ENCODE results near the gene AFF1.

DNA sequence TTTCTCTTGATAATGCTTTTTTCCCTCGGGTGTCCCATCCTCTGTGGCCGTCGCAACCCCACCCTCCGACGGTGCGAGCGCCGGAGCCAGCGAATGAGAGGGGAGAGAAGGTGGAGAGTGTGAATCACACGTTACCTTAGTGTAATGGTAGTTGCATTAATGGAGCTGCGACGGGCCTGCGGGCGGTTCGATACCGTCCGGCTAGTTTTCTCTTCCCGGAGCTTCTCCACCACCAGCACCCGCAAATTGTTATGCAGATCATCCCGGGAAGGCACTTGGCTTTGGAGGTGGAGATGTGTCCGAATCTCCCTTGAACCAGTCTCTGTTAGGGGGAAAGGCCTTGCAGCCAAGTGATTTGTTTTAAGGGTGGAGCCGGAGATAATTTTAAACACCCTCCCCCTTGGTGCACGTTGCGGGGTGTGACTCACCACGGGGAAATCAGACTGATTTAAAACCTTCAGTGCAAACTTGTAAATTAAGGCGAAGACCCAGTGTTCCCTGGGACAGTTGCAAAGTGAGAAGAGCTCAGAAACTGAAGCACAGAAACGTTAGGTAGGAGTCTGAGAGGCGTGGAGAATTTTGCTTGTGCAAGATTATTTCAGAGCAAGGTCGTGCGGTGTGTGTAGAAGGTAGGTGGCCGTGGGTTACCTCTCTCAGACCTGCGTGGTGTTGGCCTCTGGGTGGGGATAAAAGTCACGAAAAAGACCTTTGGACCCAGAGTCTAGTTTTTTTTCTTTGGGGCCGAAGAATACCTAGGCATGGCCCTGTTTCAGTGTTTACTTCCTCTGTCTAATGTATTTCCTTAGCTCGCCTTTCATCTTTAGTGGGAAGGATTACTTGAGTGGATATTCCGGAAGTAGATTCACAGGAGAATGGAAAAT is 1.3 kb downstream of the AFF1 start:
- TF ChIP-seq EZH2 (IDR thresholded peaks at IDR 0.05; ENCODE audit: insufficient read depth, poor library complexity, severe bottlenecking) (no peak), EZH2phosphoT487 (IDR thresholded peaks at IDR 0.05; ENCODE audit: insufficient read depth, low read depth) (no peak)

Data from GM23248 (cell line).